Measurements from ENCODE around the gene KHDC1L.
"Not testable (repeated sequence)": the region's sequence is repeated elsewhere in the genome, so short reads cannot be mapped to it uniquely, and the experiment has no call there.

KHDC1L gene

GRCh38 chr6:73204252-73204651 is 21.0 kb downstream of the KHDC1L start:
- no peak for DNase-seq (ENCODE audit: low spot score)

- no peak for DNase-seq (ENCODE audit: low spot score)
Observed at GRCh38 chr6:73203098-73203497, 22.2 kb downstream of the KHDC1L start.

GRCh38 chr6:73200735-73201134 is 24.6 kb downstream of the KHDC1L start:
- peak; percentile 15 for DNase-seq (ENCODE audit: low spot score)

GRCh38 chr6:73200247-73200646 is 25.0 kb downstream of the KHDC1L start:
- no peak for DNase-seq (ENCODE audit: low spot score)

GRCh38 chr6:73194744-73195143 is 30.6 kb downstream of the KHDC1L start:
- no peak for DNase-seq (ENCODE audit: low spot score)

GRCh38 chr6:73193302-73193701 is 32.0 kb downstream of the KHDC1L start:
- DNase-seq (ENCODE audit: low spot score), result not testable (repeated sequence)

GRCh38 chr6:73182021-73182607 is 43.2 kb downstream of the KHDC1L start:
- no peak for DNase-seq (ENCODE audit: low spot score)

- DNase-seq (ENCODE audit: low spot score), result peak; percentile 77
Observed at GRCh38 chr6:73180763-73181619, 44.3 kb downstream of the KHDC1L start.

- DNase-seq (ENCODE audit: low spot score), result peak; percentile 16
Observed at GRCh38 chr6:73180076-73180738, 45.1 kb downstream of the KHDC1L start.

GRCh38 chr6:73177221-73177944 is 47.9 kb downstream of the KHDC1L start:
- DNase-seq (ENCODE audit: low spot score), result no peak

GRCh38 chr6:73176057-73176456 is 49.2 kb downstream of the KHDC1L start:
- DNase-seq (ENCODE audit: low spot score), result no peak

GRCh38 chr6:73174646-73175045 is 50.6 kb downstream of the KHDC1L start:
- no peak for DNase-seq (ENCODE audit: low spot score)

All from AG08395 (cell line).